Activated CD4-positive, alpha-beta T cell treated with anti-CD3 and anti-CD28 coated beads, Interleukin-2, Interleukin-4, amounts not matched to agents 100 ng/mL and 50 ng/mL, durations not matched to agents 16 hours and 8 hours (primary cell): ENCODE measurements around the gene C2orf72.

Experiments
- DNase-seq: peaks from one replicate; pipeline ENCODE4 v3.0.0-alpha.2; 2020; ENCODE audit warnings: low spot score

C2orf72 gene

GRCh38 chr2:231069379-231070054 lies 32.2 kb downstream of the C2orf72 start:
- peak; percentile 31 for DNase-seq

DNA sequence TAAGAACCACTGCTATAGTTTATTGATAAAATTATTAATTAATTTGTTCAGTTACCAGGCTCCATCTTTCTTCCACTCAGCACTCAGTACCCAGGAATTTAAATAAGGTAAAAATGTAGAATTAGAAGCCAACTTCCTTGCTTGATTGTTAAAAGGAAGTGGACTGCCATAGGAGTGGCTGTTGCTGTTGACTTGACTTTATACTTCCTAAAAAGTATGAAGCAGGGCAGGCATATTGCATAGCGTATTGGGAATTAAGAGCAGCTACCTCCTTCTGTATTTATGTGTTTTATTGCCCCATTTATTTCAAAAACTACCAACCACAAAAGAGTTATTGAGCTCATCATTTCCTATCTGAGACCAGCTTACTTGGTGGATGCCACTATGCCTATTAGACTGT lies 47.2 kb downstream of the C2orf72 start:
- no peak for DNase-seq

- DNase-seq: no peak
Measured at GRCh38 chr2:231088754-231089153, 51.4 kb downstream of the C2orf72 start.

- no peak for DNase-seq
Measured at GRCh38 chr2:231093933-231094332, 56.6 kb downstream of the C2orf72 start.

DNA sequence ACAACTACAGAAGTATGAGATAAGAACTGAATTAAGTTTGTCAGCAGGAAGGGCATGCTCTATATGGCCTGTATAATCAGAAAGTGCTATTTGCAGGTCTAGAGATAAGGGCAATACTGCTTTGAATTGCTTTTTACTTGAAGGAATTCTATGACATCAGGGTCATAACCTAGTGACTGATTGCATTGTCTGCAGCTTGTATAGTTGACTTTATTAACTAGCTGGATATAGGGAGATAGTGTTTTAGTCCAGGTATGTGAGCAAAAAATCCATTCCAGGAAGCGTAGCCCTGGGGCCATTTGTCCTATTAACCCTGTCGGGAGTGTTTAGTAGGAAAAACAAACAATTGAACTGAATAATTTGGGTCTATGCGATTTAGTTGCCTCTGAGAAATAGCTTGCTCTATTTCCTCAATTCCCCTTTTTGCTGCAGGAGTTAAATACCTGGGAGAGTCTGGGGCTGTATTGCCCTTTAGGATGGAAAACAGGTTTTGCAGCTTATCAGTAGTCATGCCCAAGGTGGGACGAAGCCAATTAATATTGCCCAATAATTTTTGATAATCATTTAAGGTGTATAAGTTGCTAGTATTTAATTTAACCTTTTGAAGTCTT lies 57.5 kb downstream of the C2orf72 start:
- DNase-seq: no peak
